H1 (cell line): Measurements from ENCODE around the gene NUTM2A. TPM values are rescaled to one million over a fixed set of nuclear protein-coding genes. Genes with fewer than 3 reads are reported as not detected.
"Not testable (repeated sequence)": the region's sequence is repeated elsewhere in the genome, so short reads cannot be mapped to it uniquely, and the experiment has no call there.

Experiments
- CTCF ChIA-PET: fragments of 300-600 bp; sonication (Branson Sonifier 250); formaldehyde crosslinking; loops from one replicate; lab custom pipeline; 2021; ENCODE audit not compliant: partially characterized antibody; lab: Charles Lee
- POLR2A ChIA-PET: fragments of 300-600 bp; sonication (Branson Sonifier 250); formaldehyde crosslinking; loops from one replicate; lab custom pipeline; 2021; ENCODE audit warnings: inconsistent platforms; ENCODE audit not compliant: partially characterized antibody; lab: Charles Lee
- DNase-seq, 2 experiments: peaks; one replicate each; pipeline versions ENCODE4 v3.0.0 to v3.0.0-alpha.2; 2010 to 2022; ENCODE audit warnings: low spot score in 2 of 2, low read depth in 1 of 2, mixed read lengths in 1 of 2
- FAIRE-seq: peaks from 2 replicates; lab custom pipeline; 2011; peaks lifted over from hg19 to GRCh38; lab: Jason Lieb, UNC
- H2AFZ ChIP-seq: 2 replicates; pipeline ENCODE4 v1.8.1; 2012; ENCODE audit warnings: low read length, inconsistent platforms
- H2AK5ac ChIP-seq: 2 replicates; pipeline ENCODE4 v1.6.1; 2013; ENCODE audit warnings: low read depth, low read length
- H2BK120ac ChIP-seq: replicated peaks from 2 replicates; pipeline ENCODE3; 2013; ENCODE audit warnings: low read depth, low read length, inconsistent platforms
- H2BK12ac ChIP-seq: 2 replicates; pipeline ENCODE4 v1.6.1; 2013; ENCODE audit warnings: low read depth, low read length
- H2BK15ac ChIP-seq: 2 replicates; pipeline ENCODE4 v1.6.1; 2013; ENCODE audit warnings: low read length
- H2BK20ac ChIP-seq: 2 replicates; pipeline ENCODE4 v1.6.1; 2013; ENCODE audit warnings: low read length
- H2BK5ac ChIP-seq: 2 replicates; pipeline ENCODE4 v1.6.1; 2013; ENCODE audit warnings: low read depth, low read length
- H3K14ac ChIP-seq: 2 replicates; pipeline ENCODE4 v1.6.1; 2013; ENCODE audit warnings: inconsistent platforms; ENCODE audit not compliant: insufficient read length
- H3K18ac ChIP-seq: 2 replicates; pipeline ENCODE4 v1.6.1; 2013; ENCODE audit warnings: low read length; ENCODE audit errors: extremely low read depth
- H3K23ac ChIP-seq: 2 replicates; pipeline ENCODE4 v1.6.1; 2013; ENCODE audit warnings: inconsistent platforms; ENCODE audit not compliant: insufficient read length
- H3K23me2 ChIP-seq: 2 replicates; pipeline ENCODE4 v1.6.1; 2013; ENCODE audit warnings: low read depth, low read length
- H3K27ac ChIP-seq: 2 replicates; pipeline ENCODE4 v1.6.1; 2011; ENCODE audit warnings: low read depth, low read length, inconsistent platforms
- H3K27me3 ChIP-seq, 4 experiments: replicated peaks in 1 of 4; 1 replicate in 1 of 4; 2 replicates in 3 of 4; pipeline versions ENCODE4 v1.6.1 to v1.8.1; 2011 to 2013; ENCODE audit warnings: low read length in 3 of 4, mild to moderate bottlenecking in 3 of 4, inconsistent platforms in 2 of 4, mixed read lengths in 2 of 4, moderate library complexity in 1 of 4; ENCODE audit not compliant: control insufficient read depth in 3 of 4, insufficient read depth in 3 of 4; ENCODE audit errors: extremely low read depth in 1 of 4
- H3K36me3 ChIP-seq, 4 experiments: 2 replicates each; pipeline versions ENCODE4 v1.6.1 to v1.8.1; 2011 to 2013; ENCODE audit warnings: mild to moderate bottlenecking in 4 of 4, low read length in 3 of 4, moderate library complexity in 2 of 4, control low read depth in 1 of 4, inconsistent platforms in 1 of 4; ENCODE audit not compliant: insufficient read depth in 4 of 4, control insufficient read depth in 2 of 4
- H3K4ac ChIP-seq: replicated peaks from 2 replicates; pipeline ENCODE3; 2013; ENCODE audit warnings: low read length, low read depth, mixed read lengths, inconsistent platforms; ENCODE audit not compliant: insufficient read length
- H3K4me1 ChIP-seq, 4 experiments: replicated peaks in 1 of 4; 1 replicate in 1 of 4; 2 replicates in 3 of 4; pipeline versions ENCODE4 v1.6.1 to v1.8.1; 2011 to 2013; ENCODE audit warnings: low read length in 3 of 4, inconsistent platforms in 2 of 4, mixed read lengths in 1 of 4; ENCODE audit not compliant: insufficient read depth in 4 of 4, control insufficient read depth in 3 of 4
- H3K4me2 ChIP-seq, 2 experiments: 2 replicates each; pipeline versions ENCODE4 v1.6.1 to v1.8.1; 2011 to 2013; ENCODE audit warnings: low read depth in 2 of 2, low read length in 2 of 2, control low read depth in 1 of 2, inconsistent platforms in 1 of 2, mild to moderate bottlenecking in 1 of 2; ENCODE audit not compliant: insufficient read depth in 1 of 2
- H3K4me3 ChIP-seq, 4 experiments: fragments of 200-600, 300-600 bp in 1 of 4; sonication (generic), shearing (Covaris generic), sonication (Bioruptor Twin) in 1 of 4; 2 replicates each; pipeline versions ENCODE4 v1.5.1 to v1.8.1; 2011 to 2016; ENCODE audit warnings: low read length in 4 of 4, low read depth in 3 of 4, control low read depth in 2 of 4, inconsistent platforms in 2 of 4, mild to moderate bottlenecking in 2 of 4, mixed read lengths in 1 of 4, moderate library complexity in 1 of 4; ENCODE audit not compliant: insufficient read depth in 2 of 4; ENCODE audit errors: extremely low read depth in 1 of 4
- H3K56ac ChIP-seq: replicated peaks from 2 replicates; pipeline ENCODE3; 2013; ENCODE audit warnings: low read depth, mild to moderate bottlenecking, mixed read lengths, low read length, inconsistent platforms; ENCODE audit not compliant: insufficient read length
- H3K79me1 ChIP-seq: 2 replicates; pipeline ENCODE4 v1.6.1; 2013; ENCODE audit warnings: low read depth, low read length, control low read depth
- H3K79me2 ChIP-seq, 2 experiments: 2 replicates each; pipeline versions ENCODE4 v1.6.1 to v1.8.1; 2012 to 2013; ENCODE audit warnings: low read length in 2 of 2, mild to moderate bottlenecking in 2 of 2, inconsistent platforms in 1 of 2; ENCODE audit not compliant: insufficient read depth in 2 of 2, control insufficient read depth in 1 of 2
- H3K9ac ChIP-seq, 4 experiments: replicated peaks in 1 of 4; 1 replicate in 1 of 4; 2 replicates in 3 of 4; pipeline versions ENCODE4 v1.6.1 to v1.8.1; 2011 to 2013; ENCODE audit warnings: low read depth in 3 of 4, low read length in 3 of 4, control low read depth in 2 of 4, mild to moderate bottlenecking in 2 of 4, moderate library complexity in 2 of 4, inconsistent platforms in 1 of 4; ENCODE audit errors: extremely low read depth in 1 of 4
- H3K9me3 ChIP-seq, 2 experiments: 2 replicates each; pipeline versions ENCODE4 v1.6.1 to v1.8.1; 2012 to 2013; ENCODE audit warnings: mild to moderate bottlenecking in 2 of 2, moderate library complexity in 2 of 2, control low read depth in 1 of 2, inconsistent platforms in 1 of 2, low read depth in 1 of 2, low read length in 1 of 2, mixed read lengths in 1 of 2; ENCODE audit not compliant: insufficient read depth in 2 of 2
- H4K20me1 ChIP-seq, 2 experiments: replicated peaks in 1 of 2; 2 replicates each; pipeline versions ENCODE3 to v1.8.1; 2011 to 2013; ENCODE audit warnings: inconsistent platforms in 2 of 2, low read length in 2 of 2, mild to moderate bottlenecking in 1 of 2; ENCODE audit not compliant: insufficient read depth in 2 of 2, control insufficient read depth in 1 of 2
- H4K5ac ChIP-seq: 2 replicates; pipeline ENCODE4 v1.6.1; 2013; ENCODE audit warnings: low read length, low read depth, mixed read lengths, inconsistent platforms; ENCODE audit not compliant: insufficient read length
- H4K8ac ChIP-seq: 2 replicates; pipeline ENCODE4 v1.8.0; 2013; ENCODE audit warnings: mild to moderate bottlenecking, moderate library complexity, low read length, inconsistent platforms; ENCODE audit not compliant: insufficient read depth; ENCODE audit errors: extremely low read depth
- H4K91ac ChIP-seq: replicated peaks from 2 replicates; pipeline ENCODE3; 2013; ENCODE audit warnings: low read length, mixed read lengths, inconsistent platforms; ENCODE audit not compliant: insufficient read length
- WGBS, 2 experiments: shearing (Covaris generic) in 1 of 2; methylation state at CpG; one replicate each; pipeline versions ENCODE4 v1.1.6 to v1.1.7; 2013 to 2015; ENCODE audit warnings: low lambda C conversion rate in 2 of 2, mixed read lengths in 2 of 2, inconsistent platforms in 1 of 2, low coverage in 1 of 2, missing lambda C conversion rate in 1 of 2; ENCODE audit not compliant: insufficient replicate concordance in 2 of 2, insufficient coverage in 1 of 2, insufficient read length in 1 of 2; ENCODE audit errors: extremely low coverage in 1 of 2, missing lambda C conversion rate in 1 of 2; 5-methylcytosine and 5-hydroxymethylcytosine counted together
- polyA plus RNA-seq, 7 experiments: library from polyadenylated mRNA; depleted of rRNA in 3 of 7; stranded (reverse) in 5 of 7; unstranded in 2 of 7; fragments of >200 nt in 5 of 7; fragments of 200-250 nt in 2 of 7; gene quantifications; 1 replicate in 5 of 7; 2 replicates in 1 of 7; 4 replicates in 1 of 7; pipeline versions ENCODE4 v1.2.1 to v1.2.3, GENCODE V29; 2011 to 2013; ENCODE audit warnings: missing spikeins in 2 of 7, mixed read lengths in 2 of 7
- total RNA-seq: library from RNA; stranded (reverse); fragmentation: NEBNext Ultra II Directional; extraction: Animal tissue kit (Norgen Biotek cat#: 25700); gene quantifications from 2 replicates; pipeline ENCODE4 v1.2.1, GENCODE V29; 2021

Gene NUTM2A
- total and polyA plus RNA-seq, 2 of the 8 experiments (the other 6 are each of a cell fraction or from before 2014, with no cell fraction given) = 0.41 to 0.51 TPM

DNA sequence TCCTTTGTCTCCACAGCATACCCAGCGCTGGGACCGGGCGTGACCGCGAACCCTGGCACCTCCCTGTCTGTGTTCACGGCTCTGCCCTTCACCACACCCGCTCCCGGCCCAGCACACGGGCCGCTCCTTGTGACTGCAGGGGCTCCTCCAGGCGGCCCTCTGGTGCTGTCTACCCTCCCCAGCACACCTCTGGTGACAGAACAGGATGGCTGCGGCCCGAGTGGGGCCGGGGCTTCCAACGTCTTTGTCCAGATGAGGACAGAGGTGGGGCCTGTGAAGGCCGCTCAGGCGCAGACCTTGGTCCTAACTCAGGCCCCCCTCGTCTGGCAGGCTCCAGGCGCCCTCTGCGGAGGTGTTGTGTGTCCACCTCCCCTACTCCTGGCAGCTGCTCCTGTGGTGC is 3.0 kb downstream of the NUTM2A start:
- H3K36me3 ChIP-seq, H2BK5ac ChIP-seq, POLR2A ChIA-PET, H3K23me2 ChIP-seq, H3K4me3 ChIP-seq, H4K20me1 ChIP-seq, H3K18ac ChIP-seq, DNase-seq, CTCF ChIA-PET, H3K23ac ChIP-seq, H2BK120ac ChIP-seq, H4K5ac ChIP-seq, H3K4me2 ChIP-seq, H2BK12ac ChIP-seq, H2BK20ac ChIP-seq, H2AK5ac ChIP-seq, FAIRE-seq, H3K56ac ChIP-seq, H3K79me2 ChIP-seq, H3K4me1 ChIP-seq, H3K27ac ChIP-seq, H3K14ac ChIP-seq, H2AFZ ChIP-seq, H3K79me1 ChIP-seq, H3K27me3 ChIP-seq, H4K8ac ChIP-seq, H3K9ac ChIP-seq, H2BK15ac ChIP-seq, H3K4ac ChIP-seq, H4K91ac ChIP-seq, H3K9me3 ChIP-seq: not testable (repeated sequence)
- WGBS, 2 experiments = 86% methylated on average over 8 of the region's 20 CpGs; no CpG with 5 or more reads in 1 of the 2 experiments

DNA sequence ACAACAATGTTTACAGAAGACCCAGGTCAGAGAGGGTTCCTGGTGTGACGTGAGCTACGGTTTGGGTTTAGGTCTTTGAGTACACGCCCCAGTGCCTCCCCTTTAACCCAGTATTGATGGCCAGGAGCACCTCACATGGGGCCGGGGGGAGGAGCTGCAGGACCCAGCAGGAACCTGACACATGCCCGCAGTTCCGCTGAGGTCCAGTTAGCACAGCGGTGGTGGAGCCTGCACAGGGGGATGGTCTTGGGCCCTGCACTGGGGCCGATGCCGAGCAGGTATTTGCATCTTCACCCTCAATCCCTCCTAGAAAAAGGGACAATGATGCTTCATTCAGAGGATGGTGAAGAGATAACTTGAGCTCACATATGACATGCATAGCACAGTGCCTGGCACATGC is 4.0 kb downstream of the NUTM2A start:
- H3K23me2 ChIP-seq, H3K79me2 ChIP-seq, H3K4me1 ChIP-seq, H4K91ac ChIP-seq, CTCF ChIA-PET, H2BK12ac ChIP-seq, H2AK5ac ChIP-seq, POLR2A ChIA-PET, H3K36me3 ChIP-seq, DNase-seq, H2BK5ac ChIP-seq, H3K4me2 ChIP-seq, H3K18ac ChIP-seq, H4K8ac ChIP-seq, H3K4ac ChIP-seq, H3K79me1 ChIP-seq, H4K20me1 ChIP-seq, H4K5ac ChIP-seq, H3K27me3 ChIP-seq, H2BK20ac ChIP-seq, H2BK15ac ChIP-seq, H2BK120ac ChIP-seq, H3K4me3 ChIP-seq, FAIRE-seq, H3K56ac ChIP-seq, H3K9me3 ChIP-seq, H3K9ac ChIP-seq, H3K23ac ChIP-seq, H3K14ac ChIP-seq, H2AFZ ChIP-seq, H3K27ac ChIP-seq: not testable (repeated sequence)
- 93% methylated on average over 9 of the region's 9 CpGs; no CpG with 5 or more reads in 1 of the 2 experiments for WGBS, 2 experiments
